ENCODE results near the gene PRMT7. TPM values are rescaled to one million over a fixed set of nuclear protein-coding genes. Genes with fewer than 3 reads are reported as not detected.

The PRMT7 gene
- total RNA-seq, 2 experiments from 2014 or later: 80.4 to 85.1 TPM

DNA sequence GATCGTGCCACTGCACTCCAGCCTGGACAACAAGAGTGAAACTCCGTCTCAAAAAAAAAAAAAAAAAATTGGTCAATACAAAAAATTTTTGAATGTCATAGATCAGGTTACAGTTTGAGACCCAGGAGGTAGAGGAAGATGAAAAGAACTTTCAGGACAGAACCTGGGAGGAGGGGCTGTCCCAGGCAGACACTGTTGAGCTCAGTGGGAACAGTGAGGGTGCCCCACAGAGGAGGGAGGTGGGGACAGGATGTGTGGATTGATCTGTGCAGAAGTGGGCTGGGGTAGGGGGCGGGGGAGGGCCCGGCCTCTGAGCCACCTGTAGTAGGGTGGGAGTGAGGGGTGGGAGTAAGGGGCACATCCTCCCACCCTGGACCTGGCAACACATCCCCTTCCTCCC is 58.3 kb downstream of the PRMT7 start:
- intact Hi-C loops (cut with micrococcal nuclease; ENCODE audit: unreplicated experiment): no loop called here
- H2AFZ ChIP-seq (ENCODE audit: low read length): no peak overlapping the region
- no peaks in the 10 kb centered on the region for H3K9me3 ChIP-seq (ENCODE audit: low read length)
- no peak overlapping the region for H3K4me2 ChIP-seq (ENCODE audit: low read length)
- no peaks in the 10 kb centered on the region for H4K20me1 ChIP-seq (ENCODE audit: insufficient read depth, low read length)
- peaks cover 25% of the 10 kb centered on the region for H3K4me1 ChIP-seq (ENCODE audit: insufficient read depth, low read length, poor library complexity, severe bottlenecking)
- TF ChIP-seq, protein P1, sequence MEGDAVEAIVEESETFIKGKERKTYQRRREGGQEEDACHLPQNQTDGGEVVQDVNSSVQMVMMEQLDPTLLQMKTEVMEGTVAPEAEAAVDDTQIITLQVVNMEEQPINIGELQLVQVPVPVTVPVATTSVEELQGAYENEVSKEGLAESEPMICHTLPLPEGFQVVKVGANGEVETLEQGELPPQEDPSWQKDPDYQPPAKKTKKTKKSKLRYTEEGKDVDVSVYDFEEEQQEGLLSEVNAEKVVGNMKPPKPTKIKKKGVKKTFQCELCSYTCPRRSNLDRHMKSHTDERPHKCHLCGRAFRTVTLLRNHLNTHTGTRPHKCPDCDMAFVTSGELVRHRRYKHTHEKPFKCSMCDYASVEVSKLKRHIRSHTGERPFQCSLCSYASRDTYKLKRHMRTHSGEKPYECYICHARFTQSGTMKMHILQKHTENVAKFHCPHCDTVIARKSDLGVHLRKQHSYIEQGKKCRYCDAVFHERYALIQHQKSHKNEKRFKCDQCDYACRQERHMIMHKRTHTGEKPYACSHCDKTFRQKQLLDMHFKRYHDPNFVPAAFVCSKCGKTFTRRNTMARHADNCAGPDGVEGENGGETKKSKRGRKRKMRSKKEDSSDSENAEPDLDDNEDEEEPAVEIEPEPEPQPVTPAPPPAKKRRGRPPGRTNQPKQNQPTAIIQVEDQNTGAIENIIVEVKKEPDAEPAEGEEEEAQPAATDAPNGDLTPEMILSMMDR (conservative IDR thresholded peaks at IDR 0.05; ENCODE audit: low read length): no peak
- no peak for TF ChIP-seq EZH2phosphoT487 (IDR thresholded peaks at IDR 0.05; ENCODE audit: borderline replicate concordance, low read depth, low read length)
- no peaks in the 10 kb centered on the region for H3K36me3 ChIP-seq (ENCODE audit: insufficient read depth, low read length)
- CTCF ChIA-PET (ENCODE audit: unreplicated experiment): no interaction called here
- no peaks in the 10 kb centered on the region for H3K79me2 ChIP-seq (ENCODE audit: insufficient read depth, low read depth, low read length)
- no peak overlapping the region for H3K27ac ChIP-seq (ENCODE audit: low read depth, low read length, poor library complexity, severe bottlenecking)
- POLR2A ChIA-PET: interaction anchor here (0.7 to 1.7 kb wide), 5 partner anchors 24 to 561 kb away, joined by 3 to 6 read pairs (median 4); no protein-coding TSS in a partner anchor
- no TSS peak for BruUV-seq (replicated peaks)
- DNase-seq (ENCODE audit: low spot score): no peak
- H3K4me3 ChIP-seq (ENCODE audit: low read depth, low read length, poor library complexity, severe bottlenecking): no peak overlapping the region
- H3K9me2 ChIP-seq (ENCODE audit: insufficient read depth, low read length): no peaks in the 10 kb centered on the region

DNA sequence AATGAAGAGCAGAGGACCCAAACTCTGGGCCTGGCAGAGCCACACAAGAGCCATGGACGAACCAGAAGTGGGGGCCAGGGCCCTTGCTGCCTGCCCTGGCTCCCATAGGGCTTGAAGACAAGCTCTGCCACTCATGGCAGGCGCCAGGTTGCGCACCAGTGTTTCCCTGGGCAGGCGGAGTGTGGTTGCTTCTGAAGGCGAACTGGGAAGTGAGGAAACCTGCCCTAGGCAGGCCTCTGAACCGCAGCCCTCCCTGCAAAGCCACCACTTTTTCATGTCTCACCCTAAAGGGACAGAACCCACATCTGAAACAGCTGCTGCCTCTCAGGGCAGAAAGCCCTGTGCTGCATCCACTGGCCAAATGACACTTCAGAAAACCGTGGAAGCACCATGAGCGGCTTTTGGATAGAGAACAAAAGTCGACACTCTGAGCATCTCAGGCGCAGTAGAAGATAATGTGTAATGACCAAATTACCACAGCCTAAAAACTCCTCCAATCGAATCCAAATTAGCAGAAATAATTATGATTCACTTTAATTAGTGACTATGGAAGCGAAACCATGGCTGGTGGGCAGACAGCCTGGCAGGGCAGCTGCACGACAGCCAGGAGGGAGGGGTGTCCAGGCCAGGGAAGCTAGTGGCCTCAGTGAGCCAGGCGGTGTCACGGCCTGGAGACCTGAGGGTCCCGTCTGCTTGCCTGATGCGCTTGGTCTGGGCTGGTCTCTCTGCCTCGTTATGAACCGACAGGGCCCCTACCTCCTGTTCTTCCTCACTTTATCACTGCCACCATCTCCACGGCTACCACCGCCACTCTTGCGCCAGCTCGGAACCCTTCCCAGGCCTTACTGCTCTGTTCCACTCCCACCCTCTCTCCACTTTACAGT is 59.1 kb downstream of the PRMT7 start:
- Histone ChIP-seq H3K9me3 (ENCODE audit: low read length) (no peaks in the 10 kb centered on the region), H3K27ac (ENCODE audit: low read depth, low read length, poor library complexity, severe bottlenecking) (no peak overlapping the region), H3K4me2 (ENCODE audit: low read length) (no peak overlapping the region), H4K20me1 (ENCODE audit: insufficient read depth, low read length) (no peaks in the 10 kb centered on the region), H2AFZ (ENCODE audit: low read length) (no peak overlapping the region), H3K79me2 (ENCODE audit: insufficient read depth, low read depth, low read length) (no peaks in the 10 kb centered on the region), H3K9me2 (ENCODE audit: insufficient read depth, low read length) (no peaks in the 10 kb centered on the region), H3K36me3 (ENCODE audit: insufficient read depth, low read length) (no peaks in the 10 kb centered on the region), H3K4me1 (ENCODE audit: insufficient read depth, low read length, poor library complexity, severe bottlenecking) (peaks cover 25% of the 10 kb centered on the region), H3K4me3 (ENCODE audit: low read depth, low read length, poor library complexity, severe bottlenecking) (no peak overlapping the region)
- no peak for TF ChIP-seq EZH2phosphoT487 (IDR thresholded peaks at IDR 0.05; ENCODE audit: borderline replicate concordance, low read depth, low read length)
- TF ChIP-seq, protein P1 (conservative IDR thresholded peaks at IDR 0.05; ENCODE audit: low read length): no peak
- ChIA-PET CTCF (ENCODE audit: unreplicated experiment) (no interaction called here), POLR2A (interaction anchor here (0.7 kb wide), 2 partner anchors 41 to 562 kb away, joined by 4 to 6 read pairs; no protein-coding TSS in a partner anchor)
- DNase-seq (ENCODE audit: low spot score): no peak
- intact Hi-C loops (cut with micrococcal nuclease; ENCODE audit: unreplicated experiment): no loop called here
- BruUV-seq (replicated peaks): no TSS peak

Measured in OCI-LY7 (cell line).